ENCODE data around the gene RNF144B.
"Not testable (repeated sequence)": the region's sequence is repeated elsewhere in the genome, so short reads cannot be mapped to it uniquely, and the experiment has no call there.

DNA sequence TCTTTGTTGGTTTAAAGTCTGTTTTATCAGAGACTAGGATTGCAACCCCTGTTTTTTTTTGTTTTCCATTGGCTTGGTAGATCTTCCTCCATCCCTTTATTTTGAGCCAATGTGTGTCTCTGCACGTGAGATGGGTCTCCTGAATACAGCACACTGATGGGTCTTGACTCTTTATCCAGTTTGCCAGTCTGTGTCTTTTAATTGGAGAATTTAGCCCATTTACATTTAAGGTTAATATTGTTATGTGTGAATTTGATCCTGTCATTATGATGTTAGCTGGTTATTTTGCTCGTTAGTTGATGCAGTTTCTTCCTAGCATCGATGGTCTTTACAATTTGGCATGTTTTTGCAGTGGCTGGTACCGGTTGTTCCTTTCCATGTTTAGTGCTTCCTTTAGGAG is 29.6 kb upstream of the RNF144B start:
- TF ChIP-seq, protein P1, sequence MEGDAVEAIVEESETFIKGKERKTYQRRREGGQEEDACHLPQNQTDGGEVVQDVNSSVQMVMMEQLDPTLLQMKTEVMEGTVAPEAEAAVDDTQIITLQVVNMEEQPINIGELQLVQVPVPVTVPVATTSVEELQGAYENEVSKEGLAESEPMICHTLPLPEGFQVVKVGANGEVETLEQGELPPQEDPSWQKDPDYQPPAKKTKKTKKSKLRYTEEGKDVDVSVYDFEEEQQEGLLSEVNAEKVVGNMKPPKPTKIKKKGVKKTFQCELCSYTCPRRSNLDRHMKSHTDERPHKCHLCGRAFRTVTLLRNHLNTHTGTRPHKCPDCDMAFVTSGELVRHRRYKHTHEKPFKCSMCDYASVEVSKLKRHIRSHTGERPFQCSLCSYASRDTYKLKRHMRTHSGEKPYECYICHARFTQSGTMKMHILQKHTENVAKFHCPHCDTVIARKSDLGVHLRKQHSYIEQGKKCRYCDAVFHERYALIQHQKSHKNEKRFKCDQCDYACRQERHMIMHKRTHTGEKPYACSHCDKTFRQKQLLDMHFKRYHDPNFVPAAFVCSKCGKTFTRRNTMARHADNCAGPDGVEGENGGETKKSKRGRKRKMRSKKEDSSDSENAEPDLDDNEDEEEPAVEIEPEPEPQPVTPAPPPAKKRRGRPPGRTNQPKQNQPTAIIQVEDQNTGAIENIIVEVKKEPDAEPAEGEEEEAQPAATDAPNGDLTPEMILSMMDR (IDR thresholded peaks at IDR 0.05 in 8 of 11, conservative IDR thresholded peaks at IDR 0.05 in 3 of 11) = not testable (repeated sequence)
- not testable (repeated sequence) for TF ChIP-seq POLR2A (IDR thresholded peaks at IDR 0.05)

Data from spleen (tissue), 7 donors.